Measurements from ENCODE around the gene ZNF276.
A peak's percentile ranks its signal among the peaks of the same experiment; 100 is the strongest.

GRCh38 chr16:89700649-89701424 lies 20.5 kb upstream of the ZNF276 start:
- no peak for TF ChIP-seq EP300 (IDR thresholded peaks at IDR 0.05; ENCODE audit: borderline replicate concordance in 1 of 2, low read depth in 1 of 2, low read length in 1 of 2)
- no peak for TF ChIP-seq RAD21 (IDR thresholded peaks at IDR 0.05; ENCODE audit: low read length)
- TF ChIP-seq, protein P1, sequence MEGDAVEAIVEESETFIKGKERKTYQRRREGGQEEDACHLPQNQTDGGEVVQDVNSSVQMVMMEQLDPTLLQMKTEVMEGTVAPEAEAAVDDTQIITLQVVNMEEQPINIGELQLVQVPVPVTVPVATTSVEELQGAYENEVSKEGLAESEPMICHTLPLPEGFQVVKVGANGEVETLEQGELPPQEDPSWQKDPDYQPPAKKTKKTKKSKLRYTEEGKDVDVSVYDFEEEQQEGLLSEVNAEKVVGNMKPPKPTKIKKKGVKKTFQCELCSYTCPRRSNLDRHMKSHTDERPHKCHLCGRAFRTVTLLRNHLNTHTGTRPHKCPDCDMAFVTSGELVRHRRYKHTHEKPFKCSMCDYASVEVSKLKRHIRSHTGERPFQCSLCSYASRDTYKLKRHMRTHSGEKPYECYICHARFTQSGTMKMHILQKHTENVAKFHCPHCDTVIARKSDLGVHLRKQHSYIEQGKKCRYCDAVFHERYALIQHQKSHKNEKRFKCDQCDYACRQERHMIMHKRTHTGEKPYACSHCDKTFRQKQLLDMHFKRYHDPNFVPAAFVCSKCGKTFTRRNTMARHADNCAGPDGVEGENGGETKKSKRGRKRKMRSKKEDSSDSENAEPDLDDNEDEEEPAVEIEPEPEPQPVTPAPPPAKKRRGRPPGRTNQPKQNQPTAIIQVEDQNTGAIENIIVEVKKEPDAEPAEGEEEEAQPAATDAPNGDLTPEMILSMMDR (IDR thresholded peaks at IDR 0.05): peak; percentile 28
- no peak for TF ChIP-seq YY1 (IDR thresholded peaks at IDR 0.05; ENCODE audit: low read depth)
- no peak for TF ChIP-seq REST (IDR thresholded peaks at IDR 0.05; ENCODE audit: low read depth, low read length)
- no peak for TF ChIP-seq ELF1 (IDR thresholded peaks at IDR 0.05)
- TF ChIP-seq JUND (IDR thresholded peaks at IDR 0.05): no peak
- TF ChIP-seq TAF1 (IDR thresholded peaks at IDR 0.05; ENCODE audit: borderline replicate concordance, low read depth, low read length): no peak
- no peak for TF ChIP-seq FOXM1 (IDR thresholded peaks at IDR 0.05; ENCODE audit: low read depth)
- no peak for TF ChIP-seq TEAD4 (IDR thresholded peaks at IDR 0.05; ENCODE audit: borderline replicate concordance, insufficient read depth)

All from SK-N-SH (cell line).